CD4-positive, alpha-beta T cell treated with Interleukin-15 for 1 hour (primary cell): ENCODE results near the gene PAGR1.
"Not testable (repeated sequence)": the region's sequence is repeated elsewhere in the genome, so short reads cannot be mapped to it uniquely, and the experiment has no call there.

ENCODE experiments used
- DNase-seq: peaks from one replicate; pipeline ENCODE4 v3.0.0-alpha.2; 2020

Gene PAGR1

DNA sequence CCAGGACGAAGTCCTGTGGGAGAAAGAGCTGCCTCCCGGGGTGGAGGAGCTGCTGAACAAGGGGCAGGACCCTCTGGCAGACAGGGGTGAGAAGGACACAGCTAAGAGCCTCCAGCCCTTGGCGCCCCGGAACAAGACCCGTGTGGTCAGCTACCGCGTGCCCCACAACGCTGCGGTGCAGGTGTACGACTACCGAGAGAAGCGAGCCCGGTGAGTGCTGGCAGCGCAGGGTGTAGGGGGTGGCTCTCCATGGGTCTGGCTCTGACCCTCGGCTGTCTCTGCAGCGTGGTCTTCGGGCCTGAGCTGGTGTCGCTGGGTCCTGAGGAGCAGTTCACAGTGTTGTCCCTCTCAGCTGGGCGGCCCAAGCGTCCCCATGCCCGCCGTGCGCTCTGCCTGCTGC lies 25.7 kb downstream of the PAGR1 start:
- DNase-seq = no peak

DNA sequence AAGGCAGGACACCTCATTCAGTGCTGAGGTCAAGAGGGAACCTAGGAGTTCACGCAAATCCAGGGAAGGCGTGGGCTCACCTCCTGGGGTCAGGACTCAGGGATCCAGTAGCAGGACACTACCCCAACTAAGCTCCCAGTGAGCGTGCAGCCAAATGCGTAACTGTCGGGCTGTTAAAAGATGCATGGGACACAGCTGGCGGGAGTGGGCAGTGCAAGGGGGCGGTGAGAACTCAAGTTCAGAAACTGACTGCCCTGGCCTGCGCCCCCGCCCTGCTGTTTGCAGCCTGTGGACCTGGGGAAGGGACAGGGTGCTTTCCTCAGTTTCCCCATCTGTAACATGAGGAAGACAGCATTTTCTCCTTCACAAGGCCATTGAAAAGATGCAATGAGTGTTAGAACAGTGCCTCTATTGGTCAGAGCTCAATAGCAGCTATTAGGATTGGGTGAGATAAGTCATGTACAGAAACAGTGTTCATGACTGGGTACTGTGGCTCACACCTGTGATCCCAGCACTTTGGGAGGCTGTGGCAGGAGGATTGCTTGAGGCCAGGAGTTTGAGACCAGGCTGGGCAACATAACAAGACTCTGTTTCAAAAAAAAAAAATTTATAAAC lies 26.9 kb downstream of the PAGR1 start:
- no peak for DNase-seq

DNA sequence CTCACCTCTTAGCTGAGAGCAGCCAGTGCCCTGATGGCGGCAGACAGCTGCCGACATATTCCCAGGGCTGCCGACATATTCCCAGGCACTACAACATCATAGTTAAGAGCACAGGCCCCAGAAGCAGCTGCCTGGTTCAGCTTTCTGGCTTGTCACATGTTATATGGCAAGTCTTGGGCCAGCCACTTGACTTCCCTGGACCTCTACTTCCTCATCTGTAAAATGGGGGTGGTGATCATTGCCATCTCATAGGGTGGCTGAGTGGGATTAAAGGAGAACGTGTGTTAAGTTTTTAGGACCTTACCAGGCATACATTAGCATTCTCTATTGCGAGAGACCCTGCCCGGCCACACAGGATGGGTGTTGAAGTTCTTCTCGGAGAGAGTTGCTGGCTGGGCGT lies 28.0 kb downstream of the PAGR1 start:
- no peak for DNase-seq

DNA sequence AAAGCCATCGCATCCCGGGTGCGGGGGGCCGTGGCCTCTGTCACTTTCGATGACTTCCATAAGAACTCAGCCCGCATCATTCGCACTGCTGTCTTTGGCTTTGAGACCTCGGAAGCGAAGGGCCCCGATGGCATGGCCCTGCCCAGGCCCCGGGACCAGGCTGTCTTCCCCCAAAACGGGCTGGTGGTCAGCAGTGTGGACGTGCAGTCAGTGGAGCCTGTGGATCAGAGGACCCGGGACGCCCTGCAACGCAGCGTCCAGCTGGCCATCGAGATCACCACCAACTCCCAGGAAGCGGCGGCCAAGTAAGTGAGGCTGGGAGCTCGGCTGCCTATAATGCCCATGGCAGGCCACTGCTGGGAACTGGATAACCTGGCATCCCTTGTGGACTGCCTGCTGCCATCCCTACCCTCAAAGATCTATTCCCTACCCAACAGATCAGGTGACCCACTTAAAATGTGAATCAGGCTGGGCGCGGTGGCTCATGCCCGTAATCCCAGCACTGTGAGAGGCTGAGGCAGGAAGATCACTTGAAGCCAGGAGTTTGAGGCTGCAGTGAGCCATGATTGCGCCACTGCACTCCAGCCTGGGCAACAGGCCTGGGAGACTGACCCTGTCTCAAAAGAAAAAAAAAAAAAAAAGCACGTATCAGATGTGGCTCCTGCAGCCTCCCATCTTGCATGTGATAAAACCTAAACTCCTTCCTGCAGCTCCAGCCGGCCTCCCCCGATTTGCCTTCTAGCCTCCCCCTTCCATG lies 28.8 kb downstream of the PAGR1 start:
- DNase-seq = no peak

DNA sequence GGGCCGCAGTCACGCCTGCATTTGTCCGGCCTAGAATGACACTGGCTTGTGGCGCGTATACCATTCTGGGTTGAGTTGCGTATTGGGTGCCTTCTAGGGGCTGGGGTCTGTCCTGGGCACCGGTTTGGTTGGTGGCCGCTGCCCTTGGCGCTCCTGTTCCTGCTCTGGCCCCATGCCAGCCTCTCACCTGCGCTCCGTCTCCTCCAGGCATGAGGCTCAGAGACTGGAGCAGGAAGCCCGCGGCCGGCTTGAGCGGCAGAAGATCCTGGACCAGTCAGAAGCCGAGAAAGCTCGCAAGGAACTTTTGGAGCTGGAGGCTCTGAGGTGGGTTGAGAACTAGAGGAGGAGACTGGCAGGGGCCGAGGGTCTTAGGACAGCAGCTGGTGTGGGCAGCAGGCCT lies 29.7 kb downstream of the PAGR1 start:
- DNase-seq = no peak

DNA sequence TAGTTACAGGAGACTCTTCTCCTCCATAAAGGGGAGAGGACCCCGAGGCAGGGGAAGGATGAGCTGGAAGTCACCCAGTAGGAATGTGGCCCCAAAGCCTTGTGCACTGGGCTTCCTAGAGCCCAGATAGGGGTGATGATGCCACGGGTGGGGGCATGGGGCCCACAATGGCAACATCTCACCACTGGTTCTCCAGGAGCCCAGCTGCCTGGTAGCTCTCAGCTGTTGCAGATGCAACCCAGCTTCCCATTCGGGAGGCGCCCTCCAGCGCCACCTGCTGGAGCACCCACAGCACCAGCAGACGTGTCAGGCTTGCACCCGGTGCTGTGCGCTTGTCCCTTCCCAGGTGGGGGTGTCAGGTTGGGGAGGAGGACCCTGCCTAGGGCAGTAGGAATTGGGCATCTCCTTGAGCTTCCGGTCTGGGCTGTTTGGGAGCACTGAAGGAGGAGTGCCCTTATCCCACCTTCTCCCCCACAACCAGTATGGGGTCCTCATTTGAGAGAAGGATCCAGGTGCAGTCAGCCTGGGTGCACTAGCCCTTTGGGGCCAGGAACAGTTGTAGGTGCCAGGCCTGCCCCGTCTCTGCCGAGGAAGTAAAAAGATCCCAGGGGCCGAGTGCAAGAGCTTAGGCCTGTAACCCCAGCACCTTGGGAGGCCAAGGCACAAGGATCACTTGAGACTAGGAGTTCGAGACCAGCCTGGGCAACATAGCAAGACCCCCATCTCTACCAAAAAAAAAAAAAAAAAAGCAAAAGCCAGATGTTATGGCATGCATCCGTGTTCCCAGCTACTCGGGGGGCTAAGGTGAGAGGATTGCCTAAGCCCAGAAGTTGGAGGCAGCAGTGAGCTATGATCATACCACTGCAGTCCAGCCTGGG lies 32.7 kb downstream of the PAGR1 start:
- DNase-seq = peak; percentile 77

DNA sequence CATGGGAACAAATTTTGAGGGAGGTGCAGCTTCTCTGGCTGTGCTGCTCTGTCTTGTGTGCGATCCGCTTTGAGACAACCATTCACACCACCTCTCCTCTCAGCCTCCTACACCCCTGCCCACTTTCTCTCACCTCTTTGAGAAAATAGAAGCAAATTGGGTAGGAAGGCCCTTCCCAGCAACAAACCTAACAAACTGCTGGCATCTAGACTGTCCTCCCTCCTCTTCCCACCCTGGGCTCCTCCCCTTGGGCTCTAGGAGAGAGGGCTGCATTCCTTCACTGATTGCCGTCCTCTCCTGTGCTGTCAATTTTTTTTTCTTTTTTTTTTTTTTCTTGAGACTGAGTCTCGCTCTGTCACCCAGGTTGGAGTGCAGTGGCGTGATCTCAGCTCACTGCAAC lies 33.6 kb downstream of the PAGR1 start:
- DNase-seq = no peak

DNA sequence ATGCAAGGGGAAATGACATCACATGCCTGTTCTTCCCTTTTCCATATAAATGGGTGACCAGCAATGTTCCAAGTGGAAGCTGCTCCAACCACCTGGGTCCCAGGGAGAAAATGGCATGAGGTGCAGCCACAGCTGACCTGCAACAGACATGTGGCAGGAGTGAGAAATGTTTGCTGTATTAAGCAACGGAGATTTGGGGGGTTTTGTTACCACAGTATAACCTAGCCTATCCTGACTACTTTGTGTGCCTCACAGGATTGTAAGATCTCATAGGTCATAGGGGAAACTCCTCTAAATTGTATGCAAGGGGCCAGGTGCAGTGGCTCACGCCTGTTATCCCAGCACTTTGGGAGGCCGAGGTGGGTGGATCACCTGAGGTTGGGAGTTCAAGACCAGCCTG lies 35.0 kb downstream of the PAGR1 start:
- DNase-seq = no peak

DNA sequence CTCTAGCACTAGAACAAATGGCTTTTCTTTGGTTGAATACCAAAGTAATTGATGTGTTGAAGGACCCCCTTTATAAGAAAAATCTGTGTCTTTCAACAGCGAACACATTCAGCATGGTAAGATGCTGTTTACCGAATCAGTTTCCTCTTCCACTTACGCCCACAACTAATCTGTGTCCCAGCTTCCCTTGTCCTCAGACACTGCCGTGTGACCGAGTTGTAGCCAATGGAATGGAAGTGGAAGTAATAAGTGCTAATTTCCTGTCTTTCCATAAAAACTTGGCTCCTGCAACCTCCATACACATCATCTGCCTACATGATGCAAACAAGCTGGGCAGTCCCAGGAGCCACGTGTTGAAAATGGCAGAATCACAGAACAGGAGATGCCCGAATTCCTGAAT lies 36.7 kb downstream of the PAGR1 start:
- DNase-seq = no peak

DNA sequence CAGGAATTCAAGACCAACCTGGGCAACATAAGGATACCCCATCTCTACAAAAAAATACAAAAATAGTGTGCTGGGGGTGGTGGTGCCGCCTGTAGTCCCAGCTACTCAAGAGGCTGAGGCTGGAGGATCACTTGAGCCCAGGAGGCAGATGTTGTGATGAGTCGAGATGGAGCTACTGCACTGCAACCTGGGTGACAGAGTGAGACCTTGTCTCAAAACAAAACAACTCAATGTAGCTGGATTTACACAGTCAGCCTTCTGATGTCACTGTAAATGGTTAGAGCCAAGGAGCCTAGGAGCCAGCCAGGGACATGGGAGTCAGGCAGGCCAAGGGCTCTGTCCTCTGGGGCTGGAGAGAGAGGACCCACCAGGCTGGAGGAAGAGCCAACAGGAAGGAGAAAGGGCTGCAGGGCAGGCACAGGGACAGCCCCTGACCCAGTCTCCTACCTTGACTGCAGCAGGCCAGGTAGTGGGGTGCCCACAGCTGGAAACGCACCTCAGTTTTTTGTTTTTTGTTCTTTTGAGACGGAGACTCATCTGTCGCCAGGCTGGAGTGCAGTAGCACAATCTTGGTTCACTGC lies 38.7 kb downstream of the PAGR1 start:
- no peak for DNase-seq

DNA sequence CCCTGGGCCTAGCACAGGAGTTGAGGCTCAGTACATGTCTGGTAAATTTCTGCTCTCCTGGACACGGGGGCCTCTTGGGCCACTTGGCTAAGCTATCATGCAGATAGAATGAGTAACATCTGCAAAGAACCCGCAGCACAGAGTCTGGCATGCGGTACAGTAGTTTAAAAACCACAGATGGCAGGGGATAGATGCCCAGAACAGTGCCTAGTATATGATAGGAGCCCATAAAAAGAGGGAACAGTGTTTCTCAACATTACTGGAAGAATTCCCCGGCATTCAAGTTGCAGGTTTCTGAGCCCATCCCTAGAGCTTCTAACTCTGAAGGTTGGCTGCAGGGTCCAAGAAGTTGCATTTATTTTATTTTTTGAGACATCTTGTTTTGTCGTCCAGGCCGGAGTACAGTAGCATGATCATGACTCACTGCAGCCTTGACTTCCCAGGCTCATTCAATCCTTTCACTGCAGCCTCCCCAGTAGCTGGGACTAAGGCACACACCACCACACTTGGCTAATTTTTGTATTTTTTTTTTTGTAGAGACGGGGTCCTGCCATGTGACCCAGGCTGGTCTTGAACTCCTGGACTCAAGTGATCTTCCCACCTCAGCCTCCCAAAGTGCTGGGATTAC lies 41.3 kb downstream of the PAGR1 start:
- no peak for DNase-seq

DNA sequence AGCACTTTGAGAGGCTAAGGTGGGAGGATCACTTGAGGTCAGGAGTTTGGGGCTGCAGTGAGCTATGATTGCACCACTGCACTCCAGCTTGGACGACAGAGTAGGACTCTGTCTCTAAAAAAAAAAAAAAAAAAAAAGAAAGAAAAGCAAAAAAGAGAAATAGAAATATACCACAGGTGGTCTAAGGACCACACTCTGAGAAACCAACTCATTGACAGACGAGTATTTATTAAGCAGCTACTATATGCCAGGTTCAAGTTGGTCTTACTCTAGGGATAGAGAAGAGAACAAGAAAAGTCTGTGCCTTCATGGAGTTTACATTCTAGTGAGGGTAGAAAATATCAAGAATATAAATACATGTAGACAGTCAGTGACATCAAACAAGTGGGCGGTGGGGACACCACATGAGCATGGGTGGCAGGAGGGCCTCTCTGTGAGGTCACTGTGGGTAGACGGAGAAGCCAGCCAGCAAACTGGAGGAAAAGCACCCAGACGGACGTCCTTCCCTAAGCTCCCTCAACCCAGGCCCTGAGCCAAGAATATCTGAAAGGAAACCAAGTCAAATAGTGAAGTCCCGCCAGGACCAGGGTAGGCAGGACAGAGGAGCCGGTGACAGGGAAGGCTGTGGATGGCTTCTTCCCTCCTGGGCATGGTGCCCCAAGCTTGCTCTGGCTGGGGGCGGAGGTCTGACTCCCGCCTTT lies 42.3 kb downstream of the PAGR1 start:
- DNase-seq = no peak

DNA sequence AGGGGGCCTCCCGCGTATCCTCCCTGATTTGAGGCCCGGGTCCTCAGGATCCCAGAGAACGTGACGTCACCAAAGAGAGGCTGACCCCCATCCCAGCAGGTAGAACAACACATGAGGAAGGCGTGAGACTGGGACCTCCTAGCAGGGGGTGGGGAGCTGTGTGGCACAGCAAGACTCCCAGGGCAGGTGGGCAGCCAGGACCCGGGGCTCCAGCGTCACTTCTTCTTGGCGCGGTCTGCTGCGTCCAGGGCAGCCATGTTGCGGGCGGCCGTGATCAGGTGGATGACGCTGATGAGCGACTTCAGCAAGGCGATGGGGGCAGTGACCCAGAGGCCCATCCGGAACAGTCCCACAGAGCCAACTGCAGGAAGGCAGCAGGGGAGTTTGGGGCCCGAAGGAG lies 43.0 kb downstream of the PAGR1 start:
- DNase-seq = no peak

DNA sequence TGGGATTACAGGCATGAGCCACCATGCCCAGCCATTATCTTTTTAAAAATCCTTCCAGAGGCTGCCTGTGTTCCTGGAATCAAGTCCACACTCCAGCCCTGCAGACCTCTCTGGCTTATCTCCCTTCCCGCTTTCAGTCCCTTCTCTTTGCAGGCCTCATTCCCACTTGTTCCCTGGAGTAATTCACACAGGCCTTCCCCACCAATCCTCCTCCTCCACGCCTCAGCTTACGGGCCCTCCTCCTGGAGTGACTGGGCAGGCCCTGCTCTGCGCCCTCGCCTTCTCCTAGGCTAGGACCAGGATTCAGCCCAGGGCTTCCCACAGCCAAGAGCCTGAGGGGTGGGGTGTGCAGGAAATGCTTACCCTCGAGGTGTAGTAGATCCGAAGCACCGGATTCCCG lies 44.3 kb downstream of the PAGR1 start:
- no peak for DNase-seq

DNA sequence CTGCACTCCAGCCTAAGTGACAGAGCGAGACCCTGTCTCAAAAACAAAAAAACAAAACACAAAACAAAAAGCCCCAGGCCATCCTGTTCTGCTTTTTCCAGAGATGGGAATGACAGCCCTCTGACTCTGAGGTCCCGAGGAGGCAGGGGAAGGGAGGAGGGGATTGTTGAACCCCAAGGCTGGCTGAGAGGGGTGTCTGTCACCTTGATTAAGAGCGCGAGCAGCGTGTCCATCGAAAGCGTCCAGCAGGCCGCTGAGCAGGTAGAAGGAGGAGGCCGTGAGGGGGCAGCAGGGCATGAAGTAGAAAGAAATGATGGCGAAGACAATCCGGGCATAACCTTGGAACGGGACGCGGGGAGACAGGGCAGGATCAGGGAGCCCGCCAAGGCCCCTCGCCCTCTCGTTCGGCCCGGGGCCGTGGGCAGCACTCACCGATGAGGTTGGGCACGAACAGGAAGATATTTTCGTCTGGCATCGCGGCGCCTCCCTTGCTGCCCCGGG lies 46.5 kb downstream of the PAGR1 start:
- DNase-seq = no peak

DNA sequence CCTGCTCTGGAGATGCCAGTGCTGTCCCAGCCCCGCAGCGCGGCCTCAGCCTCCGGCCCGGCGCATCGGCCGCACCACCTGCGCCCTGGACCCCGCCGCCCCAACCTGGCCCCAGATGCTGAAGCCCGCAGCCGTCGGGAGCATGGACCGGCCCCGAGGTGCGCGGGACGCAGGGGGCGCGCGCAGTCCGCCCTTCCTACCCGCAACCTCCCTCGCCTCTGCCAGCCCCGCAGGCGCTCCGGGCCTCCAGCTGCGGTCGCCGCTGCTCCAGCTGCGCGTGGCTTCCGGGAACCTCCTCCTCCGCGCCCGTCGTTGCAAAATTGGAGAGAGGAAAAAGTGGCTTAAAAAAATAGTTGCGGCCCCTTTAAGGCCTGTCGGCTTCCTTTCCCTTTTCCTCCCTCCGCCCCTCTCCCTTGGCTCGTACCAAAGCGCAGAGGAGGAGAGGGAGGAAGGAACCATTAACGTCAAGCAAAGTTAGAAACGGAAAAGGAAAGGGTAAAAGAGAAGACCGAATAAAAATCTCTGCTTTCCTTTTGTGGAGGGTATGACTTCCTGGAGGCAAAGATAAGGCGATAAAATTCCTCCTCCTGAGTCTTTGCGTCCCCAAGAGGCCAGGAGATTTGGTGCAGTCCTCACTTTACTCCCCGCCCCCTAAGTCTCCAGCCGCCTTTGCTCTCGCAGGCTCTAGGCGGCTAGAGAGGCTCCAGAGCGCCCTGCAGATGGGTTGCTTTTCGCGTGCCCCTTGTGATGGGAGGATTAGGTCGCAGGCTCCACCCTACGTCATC lies 47.1 kb downstream of the PAGR1 start, which contains the start of gene CDIPT:
Gene CDIPT (minus strand): TSS at position 343 of the 785 bp plus-strand sequence. CDS start 369 bp downstream, outside the sequence.
- peak; percentile 95 for DNase-seq

DNA sequence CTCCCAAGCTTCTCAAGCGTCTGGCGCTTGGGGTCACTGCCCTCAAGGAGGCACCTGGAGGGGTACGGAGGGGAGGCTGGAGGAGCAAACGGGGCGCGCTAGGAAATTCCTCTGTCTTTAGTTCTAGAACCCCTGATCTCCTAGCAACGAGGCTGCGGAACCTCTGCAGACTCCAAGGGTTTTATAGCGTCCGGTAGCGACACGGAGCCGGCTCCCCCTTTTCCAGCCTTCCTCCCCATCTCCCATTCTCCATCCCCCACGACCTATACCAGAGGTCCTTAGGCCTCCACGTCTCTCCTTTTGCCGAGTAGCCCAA lies 47.7 kb downstream of the PAGR1 start:
- DNase-seq = no peak

DNA sequence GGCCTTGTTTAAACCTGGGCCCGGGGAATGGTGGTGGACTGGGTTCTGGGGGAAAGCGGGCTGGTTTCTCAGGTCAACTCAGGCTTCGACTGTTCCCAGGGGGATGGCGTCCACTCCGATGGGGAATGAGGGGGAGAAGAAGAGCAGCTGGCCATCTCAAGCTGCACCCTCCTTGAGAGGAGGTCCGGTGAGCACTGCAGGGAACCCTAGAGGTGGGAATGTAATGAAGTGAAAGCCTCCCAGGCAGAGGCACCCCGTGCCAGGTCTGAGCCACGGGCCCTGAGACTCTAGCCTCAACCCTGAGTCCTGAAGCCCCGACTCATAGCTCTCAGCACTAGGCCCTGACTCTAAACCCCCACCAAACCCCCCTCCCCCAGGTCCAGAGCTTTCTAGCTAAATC lies 48.3 kb downstream of the PAGR1 start:
- DNase-seq = no peak

DNA sequence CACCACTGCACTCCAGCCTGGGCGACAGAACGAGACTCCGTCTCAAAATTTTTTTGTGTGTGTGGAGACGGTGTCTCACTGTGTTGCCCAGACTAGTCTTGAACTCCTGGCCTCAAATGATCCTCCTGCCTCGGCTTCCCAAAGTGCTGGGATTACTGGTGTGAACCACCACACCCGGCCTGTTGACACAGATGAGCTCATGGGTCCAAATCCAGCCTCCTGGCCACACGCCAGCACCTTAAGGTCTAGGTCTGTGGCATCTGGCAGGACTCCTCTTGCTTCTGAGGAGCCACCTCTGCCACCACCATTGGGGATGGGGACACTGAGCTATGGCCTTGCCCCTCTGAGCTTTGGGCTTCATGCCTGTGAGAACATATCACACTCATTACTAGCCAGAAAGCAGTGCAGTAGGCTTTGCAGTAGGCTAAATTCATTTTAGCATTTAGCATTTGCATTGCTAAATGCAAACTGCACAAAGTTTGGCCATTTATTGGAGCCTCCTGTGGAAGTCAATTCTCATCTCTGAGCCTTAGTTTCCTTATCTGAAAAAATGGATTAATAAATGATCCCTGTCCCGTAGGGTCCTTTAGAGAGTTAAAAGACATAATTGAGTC lies 52.6 kb downstream of the PAGR1 start:
- DNase-seq = no peak

DNA sequence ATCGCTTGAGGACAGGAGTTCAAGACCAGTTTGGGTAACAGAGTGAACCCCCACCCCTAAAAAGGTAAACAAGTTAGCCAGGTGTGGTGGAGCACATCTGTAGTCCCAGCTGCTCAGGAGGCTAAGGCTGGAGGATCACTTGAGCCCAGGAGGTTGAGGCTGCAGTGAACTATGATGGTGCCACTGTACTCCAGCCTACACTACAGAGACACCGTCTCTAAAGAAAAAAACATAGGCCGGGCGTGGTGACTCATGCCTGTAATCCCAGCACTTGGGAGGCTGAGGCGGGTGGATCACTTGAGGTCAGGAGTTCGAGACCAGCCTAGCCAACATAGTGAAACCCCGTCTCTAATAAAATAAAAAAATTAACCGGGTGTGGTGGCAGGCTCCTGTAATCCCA lies 53.1 kb downstream of the PAGR1 start:
- not testable (repeated sequence) for DNase-seq
